HG03097 (cell line): ENCODE data around the gene ADGRD2.

Experiments
- ATAC-seq: cut with Tn5 transposase; IDR thresholded peaks from one replicate; pipeline ENCODE4 v1.9.1; 2021; ENCODE audit not compliant: unreplicated experiment, low FRiP score

Gene ADGRD2

GRCh38 chr9:124477211-124477647, 27.0 kb downstream of the ADGRD2 start:
- ATAC-seq: no peak

DNA sequence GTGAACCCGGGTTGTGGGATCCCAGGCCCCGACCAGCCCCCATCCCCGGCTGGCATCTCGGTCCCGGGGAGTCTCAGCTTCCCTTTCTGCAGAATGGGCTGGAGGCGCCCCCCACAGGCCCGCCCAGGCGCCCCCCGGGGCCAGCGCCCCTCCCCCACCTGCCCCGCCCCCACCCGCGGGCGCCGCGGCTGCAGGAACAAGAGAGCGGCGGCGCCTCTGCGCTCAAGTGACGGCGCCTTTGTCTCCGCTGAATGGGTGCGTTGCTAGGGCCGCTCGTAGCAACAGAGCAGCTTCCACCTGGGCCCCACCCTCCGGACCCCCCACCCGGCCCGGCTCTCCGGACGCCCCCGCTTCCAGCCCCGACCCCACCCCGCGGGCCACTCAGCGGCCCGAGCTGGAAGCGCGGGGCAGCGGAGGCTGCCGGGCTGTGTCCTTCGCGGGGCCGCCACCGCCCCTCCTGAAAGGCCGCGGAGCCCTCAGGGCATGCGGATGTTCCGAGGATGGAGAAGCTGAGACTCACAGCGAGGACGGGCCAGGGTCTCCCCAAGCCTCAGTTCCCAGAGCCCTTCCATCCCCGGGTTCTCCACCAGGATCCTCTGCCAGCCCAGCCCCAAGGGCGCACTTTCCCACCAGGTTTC, 27.5 kb downstream of the ADGRD2 start:
- no peak for ATAC-seq

GRCh38 chr9:124478354-124478753, 28.1 kb downstream of the ADGRD2 start:
- ATAC-seq: no peak

DNA sequence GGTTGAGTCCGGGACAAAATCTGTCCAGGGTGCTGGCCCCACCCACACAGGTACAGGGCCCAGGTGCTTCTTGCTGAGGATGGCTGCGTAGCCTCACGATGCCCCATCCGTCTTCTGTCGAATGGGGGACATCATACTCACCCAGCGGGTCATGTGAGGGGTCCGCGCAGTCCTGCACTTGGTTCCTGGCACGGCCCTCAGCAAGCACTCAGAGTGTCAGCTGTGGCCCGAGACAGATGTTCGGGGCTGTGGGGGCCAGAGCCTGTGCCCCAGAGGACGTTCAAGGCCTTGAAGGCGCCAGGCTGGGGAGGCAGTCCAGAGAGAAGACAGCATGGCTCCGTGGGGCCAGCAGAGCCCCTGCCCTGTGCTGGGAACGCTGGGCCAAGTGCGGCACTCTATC, 29.1 kb downstream of the ADGRD2 start:
- no peak for ATAC-seq

- no peak for ATAC-seq
These were observed 29.8 kb downstream of the ADGRD2 start for GRCh38 chr9:124479947-124480620.

GRCh38 chr9:124480621-124480981, 30.4 kb downstream of the ADGRD2 start:
- no peak for ATAC-seq

DNA sequence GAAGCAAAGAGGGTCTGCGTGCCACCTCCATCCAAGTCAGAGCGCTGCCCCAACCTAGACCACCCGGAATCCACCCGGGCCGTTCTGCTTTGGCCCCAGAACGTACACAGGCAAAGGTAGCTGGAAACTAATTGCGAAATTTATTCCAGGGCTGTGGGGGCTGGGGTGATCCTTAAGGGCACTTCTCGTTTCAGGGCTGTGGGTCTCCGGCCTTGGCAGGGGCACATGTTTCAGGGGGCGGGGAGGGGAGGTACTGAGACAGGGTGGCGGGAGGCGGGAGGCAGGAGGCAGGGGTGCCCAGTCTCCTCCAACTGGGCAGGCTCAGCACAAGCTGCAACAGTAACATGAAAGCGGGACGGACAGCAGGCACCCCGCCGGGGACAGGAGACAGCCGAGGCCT, 30.9 kb downstream of the ADGRD2 start:
- no peak for ATAC-seq

DNA sequence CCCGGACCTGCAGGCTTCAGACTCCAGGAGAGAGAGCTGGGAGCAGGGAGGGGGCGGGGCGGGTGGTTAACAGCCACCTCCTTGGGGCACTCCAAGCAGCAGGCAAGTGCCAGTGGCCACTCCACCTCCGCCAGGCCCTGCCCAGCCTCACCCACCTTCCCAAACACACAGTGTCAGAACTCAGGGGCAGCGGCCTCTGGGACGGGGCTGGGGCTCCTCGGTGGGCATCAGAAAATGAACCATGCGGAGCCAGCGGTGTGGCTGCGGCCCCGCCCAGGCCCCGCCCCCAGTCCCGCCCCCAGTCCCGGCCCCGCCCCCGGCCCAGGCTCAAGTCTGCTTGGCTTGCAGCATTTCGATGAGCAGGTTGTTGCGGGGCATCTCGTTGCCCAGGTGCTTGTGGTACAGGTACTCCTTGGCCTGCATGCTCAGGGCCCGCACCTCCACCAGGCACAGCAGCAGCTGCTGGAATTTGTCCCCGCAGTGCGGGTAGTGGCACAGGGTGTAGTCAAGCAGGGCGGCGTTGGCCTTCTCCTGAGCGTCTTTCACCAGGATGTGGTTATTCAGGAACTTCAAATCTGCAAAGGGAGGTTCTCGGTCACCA, 32.3 kb downstream of the ADGRD2 start:
- no peak for ATAC-seq

- no peak for ATAC-seq
These were observed 33.2 kb downstream of the ADGRD2 start for GRCh38 chr9:124483481-124483880.

DNA sequence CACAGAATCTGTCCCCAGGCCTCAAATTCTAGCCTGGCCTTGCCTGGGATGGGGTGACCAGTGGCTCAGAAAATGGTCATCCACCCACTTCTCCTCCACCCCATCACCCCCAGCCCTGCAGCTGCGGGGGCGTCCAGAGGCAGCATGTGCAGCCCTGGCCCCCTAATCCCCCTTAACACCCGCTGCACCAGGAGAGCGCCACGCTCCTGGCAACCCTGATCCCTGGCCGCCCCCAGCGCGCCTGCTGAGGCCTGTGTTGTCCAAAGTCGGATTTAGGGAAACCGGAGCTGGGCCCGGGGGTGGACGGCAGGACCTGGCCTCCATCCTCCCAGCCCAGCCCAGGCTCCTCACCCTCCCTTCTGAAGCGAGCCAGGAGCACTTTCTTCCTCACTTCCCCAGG, 35.0 kb downstream of the ADGRD2 start:
- ATAC-seq: no peak

GRCh38 chr9:124485936-124486335, 35.7 kb downstream of the ADGRD2 start:
- ATAC-seq: no peak

GRCh38 chr9:124486778-124487259, 36.6 kb downstream of the ADGRD2 start:
- ATAC-seq: no peak

DNA sequence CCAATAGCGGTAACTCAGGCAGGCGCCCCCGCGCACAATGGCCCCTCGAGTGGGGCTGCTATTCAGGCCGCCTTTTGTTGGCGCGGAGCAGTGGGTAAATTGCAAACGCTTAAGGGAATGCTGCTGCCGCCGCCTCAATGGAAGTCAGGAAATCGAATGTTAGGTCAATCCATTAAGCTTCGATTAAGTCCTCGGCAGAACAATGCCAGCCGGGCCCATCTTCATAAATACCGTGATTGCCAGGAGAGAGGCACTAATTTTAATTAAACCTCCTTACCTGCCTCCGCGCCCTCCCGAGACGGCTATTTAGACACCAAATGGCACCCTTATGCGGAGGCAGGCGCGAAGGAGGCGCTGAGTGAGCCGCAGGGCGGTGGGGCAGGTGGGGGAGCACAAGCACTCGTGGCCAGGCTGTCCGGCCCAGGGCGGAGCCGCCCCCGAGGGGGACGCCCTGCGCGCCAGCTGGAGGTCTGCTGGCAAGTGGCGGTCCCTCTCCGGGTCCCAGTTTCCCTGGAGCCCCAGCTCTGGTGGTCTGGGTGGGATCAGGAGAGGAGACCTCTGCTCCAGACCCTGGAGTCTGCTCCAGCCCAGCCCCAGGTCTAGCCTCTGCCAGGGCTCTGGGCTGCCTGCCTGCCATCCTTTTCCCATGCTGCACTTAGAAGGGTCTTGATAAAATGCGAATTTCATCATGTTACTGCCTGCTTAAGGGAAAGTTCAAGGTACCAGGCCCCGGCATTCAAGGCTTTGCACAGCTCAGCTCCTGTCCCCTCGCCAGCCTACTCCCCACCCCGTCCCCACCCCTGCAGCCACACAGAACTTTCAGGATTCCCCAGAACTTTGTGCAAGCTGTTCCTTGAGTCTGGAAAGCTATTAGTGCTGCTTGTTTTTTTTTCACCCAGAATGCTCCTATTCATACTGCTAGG, 37.3 kb downstream of the ADGRD2 start:
- ATAC-seq: no peak

GRCh38 chr9:124488641-124489210, 38.5 kb downstream of the ADGRD2 start:
- no peak for ATAC-seq

DNA sequence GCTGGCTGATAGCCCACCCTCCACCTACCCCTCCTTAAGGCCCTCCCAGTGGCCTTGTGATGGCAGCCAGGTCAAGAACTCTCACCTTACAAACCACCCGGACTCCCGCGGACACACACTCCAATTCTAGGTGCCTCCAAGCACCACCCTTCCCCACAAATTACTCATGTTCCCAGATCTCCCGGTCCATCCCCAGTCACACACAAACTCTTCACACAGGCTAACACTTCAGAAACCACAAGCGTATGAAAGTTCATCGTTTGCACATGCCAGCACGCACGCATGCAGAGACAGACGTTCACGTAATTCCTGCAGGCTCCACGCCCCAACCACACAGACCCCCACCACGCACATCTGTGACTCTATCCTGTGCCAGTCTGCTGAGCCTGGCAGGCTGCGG, 39.0 kb downstream of the ADGRD2 start:
- ATAC-seq: no peak

- ATAC-seq: no peak
These were observed 39.8 kb downstream of the ADGRD2 start for GRCh38 chr9:124490004-124490403.

DNA sequence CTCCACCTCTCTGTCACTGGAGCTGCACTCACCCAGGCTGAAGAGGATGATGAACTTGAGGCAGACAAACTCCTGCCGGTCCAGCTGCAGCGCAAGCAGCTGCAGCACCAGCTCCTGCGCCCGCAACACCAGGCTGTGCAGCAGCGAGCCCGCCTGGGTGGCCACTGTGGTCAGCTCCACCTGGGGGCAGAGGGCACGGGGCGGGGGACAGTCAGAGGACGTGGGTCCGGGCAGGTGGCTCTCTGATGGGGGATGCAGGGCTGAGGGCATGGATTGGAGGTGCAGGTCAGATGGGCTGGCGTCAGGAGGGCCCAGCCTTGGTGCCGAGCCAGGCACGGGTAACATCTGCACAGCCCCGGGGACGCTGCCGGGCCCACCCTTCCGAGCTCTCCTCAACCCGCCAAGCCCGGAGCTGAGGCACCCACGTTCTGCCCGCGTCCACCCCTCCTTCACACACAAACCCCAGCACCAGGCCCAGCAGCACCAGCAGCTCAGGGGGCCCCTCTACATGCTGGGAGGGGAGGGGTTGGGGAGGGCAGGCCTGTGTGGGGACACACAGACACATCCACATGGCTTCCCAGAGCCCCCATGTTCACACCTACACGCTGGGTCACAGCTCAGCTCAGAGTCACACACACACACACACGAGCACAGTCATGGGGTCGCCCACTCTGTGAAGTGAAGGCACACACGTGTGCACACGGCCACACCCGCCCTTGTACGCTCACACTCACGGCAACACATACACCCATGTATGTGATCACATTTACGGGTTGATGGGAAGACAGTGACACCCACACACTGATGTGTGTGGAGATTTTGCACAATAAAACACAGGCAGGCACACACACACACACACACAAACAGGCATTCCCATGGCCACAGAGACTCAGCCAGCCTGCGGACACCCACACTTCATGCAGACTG, 41.1 kb downstream of the ADGRD2 start:
- no peak for ATAC-seq

GRCh38 chr9:124492818-124493217, 42.6 kb downstream of the ADGRD2 start:
- no peak for ATAC-seq

GRCh38 chr9:124493218-124493617, 43.0 kb downstream of the ADGRD2 start:
- ATAC-seq: no peak
